Activated CD4-positive, alpha-beta T cell treated with anti-CD3 and anti-CD28 coated beads, Interleukin-2, amount 10 ng/mL, durations not matched to agents 7 days and 5 days (primary cell): ENCODE results near the gene INMT. TPM values are rescaled to one million over a fixed set of nuclear protein-coding genes. Genes with fewer than 3 reads are reported as not detected.
A peak's percentile ranks its signal among the peaks of the same experiment; 100 is the strongest.

Experiments
- CTCF ChIA-PET: fragments of 350-600 bp; sonication (Branson Sonifier 250); formaldehyde crosslinking; loops from one replicate; lab custom pipeline; 2021; ENCODE audit warnings: antibody characterized with exemption; lab: Charles Lee
- POLR2A ChIA-PET: fragments of 350-600 bp; sonication (Branson Sonifier 250); formaldehyde crosslinking; loops from one replicate; lab custom pipeline; 2021; ENCODE audit warnings: antibody characterized with exemption; lab: Charles Lee
- DNase-seq: peaks from one replicate; pipeline ENCODE4 v3.0.0-alpha.2; 2020
- H3K27ac Mint-ChIP-seq: one replicate; pipeline ENCODE4 v1.8.0; 2021; ENCODE audit warnings: mild to moderate bottlenecking, moderate library complexity, mixed read lengths
- H3K27me3 Mint-ChIP-seq: one replicate; pipeline ENCODE4 v1.8.0; 2021; ENCODE audit warnings: mixed read lengths
- H3K36me3 Mint-ChIP-seq: one replicate; pipeline ENCODE4 v1.8.0; 2021; ENCODE audit warnings: low read depth, mixed read lengths
- H3K4me1 Mint-ChIP-seq: one replicate; pipeline ENCODE4 v1.8.0; 2021; ENCODE audit warnings: mixed read lengths
- H3K4me3 Mint-ChIP-seq: one replicate; pipeline ENCODE4 v1.8.0; 2021; ENCODE audit warnings: mild to moderate bottlenecking, moderate library complexity, mixed read lengths
- H3K9me3 Mint-ChIP-seq: one replicate; pipeline ENCODE4 v1.8.0; 2021; ENCODE audit warnings: mixed read lengths
- total RNA-seq, 2 experiments: library from RNA; stranded (reverse); gene quantifications; one replicate each; pipeline ENCODE4 v1.2.3, GENCODE V29; 2021

The INMT gene
- total RNA-seq, 2 experiments from 2014 or later, result 1.3 to 2.5 TPM

GRCh38 chr7:30761214-30762156, 9.6 kb downstream of the INMT start:
- H3K27ac Mint-ChIP-seq, result no peak overlapping the region
- H3K27me3 Mint-ChIP-seq, result peaks cover 5% of the 10 kb centered on the region
- H3K4me1 Mint-ChIP-seq, result no peaks in the 10 kb centered on the region
- no peaks in the 10 kb centered on the region for H3K9me3 Mint-ChIP-seq
- POLR2A ChIA-PET, result no interaction called here
- no peaks in the 10 kb centered on the region for H3K36me3 Mint-ChIP-seq
- H3K4me3 Mint-ChIP-seq, result no peak overlapping the region
- CTCF ChIA-PET, result no interaction called here
- DNase-seq, result no peak

DNA sequence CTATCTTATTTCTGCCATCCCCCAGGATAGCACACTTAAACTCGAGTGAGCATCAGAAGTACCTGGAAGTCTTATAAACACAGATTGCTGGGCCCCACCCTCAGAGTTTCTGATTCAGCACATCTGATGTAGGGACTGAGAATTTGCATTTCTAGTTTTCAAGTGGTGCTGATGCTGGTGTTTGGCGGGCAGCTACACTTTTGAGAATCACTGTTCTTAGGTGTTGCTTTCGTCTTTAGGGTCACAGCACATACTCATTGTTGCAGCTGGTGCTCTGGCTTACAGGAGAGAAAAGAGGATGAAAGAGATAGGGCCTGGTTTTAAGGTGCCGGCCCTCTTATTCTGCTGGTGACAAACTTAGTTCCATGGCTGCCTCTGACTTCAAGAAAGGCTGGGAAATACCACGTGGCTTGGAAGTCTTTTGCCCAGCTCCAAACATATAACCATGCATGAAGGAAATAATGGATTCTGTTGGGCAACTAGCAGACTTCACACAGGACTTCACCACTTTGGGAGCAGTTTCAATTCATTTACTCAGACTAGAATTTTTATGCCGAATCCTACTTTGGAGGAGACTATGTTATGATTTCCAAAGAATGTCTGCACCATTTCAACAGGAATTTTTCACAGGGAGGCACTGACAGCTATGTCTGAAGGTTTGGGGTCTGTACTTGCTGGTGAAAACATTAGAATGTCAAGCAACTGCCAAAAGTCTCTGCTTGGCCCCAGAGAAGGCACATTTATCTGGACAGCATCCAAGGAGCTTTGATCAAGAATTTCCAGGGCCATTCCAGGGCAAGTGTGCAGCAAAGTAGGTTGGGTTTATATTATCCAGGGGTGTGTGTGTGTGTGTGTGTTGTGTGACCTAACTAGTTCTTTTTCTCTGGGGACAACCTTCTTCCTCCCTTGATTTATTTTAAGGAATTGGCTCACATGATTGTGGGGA, 12.4 kb downstream of the INMT start:
- ChIA-PET CTCF (interaction anchor here (0.6 to 1.6 kb wide), 5 partner anchors 13 to 1806 kb away, joined by 3 to 5 read pairs (median 3); no protein-coding TSS in a partner anchor), POLR2A (no interaction called here)
- no peaks in the 10 kb centered on the region for H3K9me3 Mint-ChIP-seq
- H3K27me3 Mint-ChIP-seq, result peaks cover 10% of the 10 kb centered on the region
- no peaks in the 10 kb centered on the region for H3K4me1 Mint-ChIP-seq
- no peaks in the 10 kb centered on the region for H3K36me3 Mint-ChIP-seq
- H3K4me3 Mint-ChIP-seq, result no peak overlapping the region
- DNase-seq, result no peak
- H3K27ac Mint-ChIP-seq, result no peak overlapping the region

- Mint-ChIP-seq H3K9me3 (no peaks in the 10 kb centered on the region), H3K27me3 (peaks cover 9% of the 10 kb centered on the region), H3K4me3 (no peak overlapping the region), H3K36me3 (no peaks in the 10 kb centered on the region), H3K27ac (no peak overlapping the region), H3K4me1 (peaks cover under 1% of the 10 kb centered on the region)
- POLR2A ChIA-PET, result no interaction called here
- CTCF ChIA-PET, result interaction anchor here (0.6 kb wide), 1 partner anchor 176 kb away, joined by 3 read pairs; no protein-coding TSS in a partner anchor
- no peak for DNase-seq
Observed at GRCh38 chr7:30765408-30765807, 13.5 kb downstream of the INMT start.

- ChIA-PET CTCF (no interaction called here), POLR2A (no interaction called here)
- Mint-ChIP-seq H3K9me3 (no peaks in the 10 kb centered on the region), H3K27ac (peak overlapping the region; percentile 61), H3K36me3 (no peaks in the 10 kb centered on the region), H3K4me3 (peak overlapping the region; percentile 79), H3K4me1 (peaks cover 9% of the 10 kb centered on the region), H3K27me3 (peaks cover 6% of the 10 kb centered on the region)
- no peak for DNase-seq
Observed at GRCh38 chr7:30770845-30771173, 18.9 kb downstream of the INMT start.

- Mint-ChIP-seq H3K4me3 (peak within 1 kb of the TSS; percentile 79), H3K36me3 (no peaks in the 10 kb centered on the region), H3K9me3 (no peaks in the 10 kb centered on the region), H3K4me1 (peaks cover 9% of the 10 kb centered on the region), H3K27ac (peak within 1 kb of the TSS; percentile 85), H3K27me3 (peaks cover 6% of the 10 kb centered on the region)
- peak; percentile 78 for DNase-seq
- CTCF ChIA-PET, result no interaction called here
- POLR2A ChIA-PET, result no interaction called here
Observed at GRCh38 chr7:30771174-30771879, 19.4 kb downstream of the INMT start, which contains the start of gene MINDY4. TSS of gene MINDY4 (plus strand) at chr7:30771417. CDS start at chr7:30771494, 77 bp downstream.

- CTCF ChIA-PET, result no interaction called here
- Mint-ChIP-seq H3K36me3 (no peaks in the 10 kb centered on the region), H3K4me1 (peaks cover 9% of the 10 kb centered on the region), H3K27me3 (peaks cover 6% of the 10 kb centered on the region), H3K9me3 (no peaks in the 10 kb centered on the region), H3K27ac (peak overlapping the region; percentile 85), H3K4me3 (peak overlapping the region; percentile 79)
- POLR2A ChIA-PET, result no interaction called here
- no peak for DNase-seq
Observed at GRCh38 chr7:30771880-30772425, 20.0 kb downstream of the INMT start.

GRCh38 chr7:30772984-30773383, 21.0 kb downstream of the INMT start:
- no peak for DNase-seq
- Mint-ChIP-seq H3K4me1 (peaks cover 9% of the 10 kb centered on the region), H3K36me3 (no peaks in the 10 kb centered on the region), H3K4me3 (no peak overlapping the region), H3K9me3 (no peaks in the 10 kb centered on the region), H3K27me3 (peaks cover 1% of the 10 kb centered on the region), H3K27ac (no peak overlapping the region)
- ChIA-PET CTCF (interaction anchor here (0.7 to 1.3 kb wide), 2 partner anchors 33 to 200 kb away, joined by 3 read pairs; no protein-coding TSS in a partner anchor), POLR2A (no interaction called here)

DNA sequence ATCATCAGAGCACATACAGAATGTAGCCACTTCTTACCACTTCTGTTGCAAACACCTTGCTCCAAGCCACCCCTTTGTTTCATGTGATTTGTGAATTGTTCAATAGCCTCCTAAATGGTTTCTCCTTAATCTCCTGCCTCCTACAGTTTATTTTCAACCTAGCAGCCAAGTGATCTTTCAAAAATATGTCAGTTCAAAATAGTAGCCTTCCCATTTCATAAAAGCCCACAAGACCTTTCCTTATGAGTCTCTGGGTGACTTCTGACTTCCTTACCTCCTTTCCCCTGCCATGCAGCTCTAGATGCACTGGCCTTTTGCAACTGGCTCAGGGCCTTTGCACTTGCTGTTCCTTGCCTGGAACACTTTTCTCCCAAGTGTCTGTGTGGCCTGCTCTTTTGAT, 24.1 kb downstream of the INMT start:
- DNase-seq, result no peak
- H3K36me3 Mint-ChIP-seq, result no peaks in the 10 kb centered on the region

GRCh38 chr7:30776971-30777370, 25.0 kb downstream of the INMT start:
- no peaks in the 10 kb centered on the region for H3K27me3 Mint-ChIP-seq
- H3K36me3 Mint-ChIP-seq, result no peaks in the 10 kb centered on the region
- no peak overlapping the region for H3K27ac Mint-ChIP-seq
- ChIA-PET POLR2A (no interaction called here), CTCF (interaction anchor here (1.4 to 1.7 kb wide), 2 partner anchors 13 to 19 kb away, joined by 3 to 4 read pairs; no protein-coding TSS in a partner anchor)
- H3K4me1 Mint-ChIP-seq, result peaks cover 3% of the 10 kb centered on the region
- H3K4me3 Mint-ChIP-seq, result no peak overlapping the region
- DNase-seq, result no peak
- H3K9me3 Mint-ChIP-seq, result no peaks in the 10 kb centered on the region

More for the DNA sequence above, 24.1 kb downstream of the INMT start:
- Mint-ChIP-seq H3K27ac (no peak overlapping the region), H3K4me1 (peaks cover 4% of the 10 kb centered on the region), H3K9me3 (no peaks in the 10 kb centered on the region), H3K4me3 (no peak overlapping the region), H3K27me3 (no peaks in the 10 kb centered on the region)
- ChIA-PET POLR2A (no interaction called here), CTCF (no interaction called here)

- H3K9me3 Mint-ChIP-seq, result no peaks in the 10 kb centered on the region
- ChIA-PET POLR2A (no interaction called here), CTCF (interaction anchor here (1.0 to 1.7 kb wide), 3 partner anchors 9 to 18 kb away, joined by 3 to 4 read pairs (median 3); no protein-coding TSS in a partner anchor)
- no peak overlapping the region for H3K4me3 Mint-ChIP-seq
- H3K36me3 Mint-ChIP-seq, result no peaks in the 10 kb centered on the region
- H3K4me1 Mint-ChIP-seq, result no peaks in the 10 kb centered on the region
- H3K27me3 Mint-ChIP-seq, result no peaks in the 10 kb centered on the region
- no peak overlapping the region for H3K27ac Mint-ChIP-seq
- DNase-seq, result no peak
Observed at GRCh38 chr7:30778255-30779025, 26.5 kb downstream of the INMT start.

DNA sequence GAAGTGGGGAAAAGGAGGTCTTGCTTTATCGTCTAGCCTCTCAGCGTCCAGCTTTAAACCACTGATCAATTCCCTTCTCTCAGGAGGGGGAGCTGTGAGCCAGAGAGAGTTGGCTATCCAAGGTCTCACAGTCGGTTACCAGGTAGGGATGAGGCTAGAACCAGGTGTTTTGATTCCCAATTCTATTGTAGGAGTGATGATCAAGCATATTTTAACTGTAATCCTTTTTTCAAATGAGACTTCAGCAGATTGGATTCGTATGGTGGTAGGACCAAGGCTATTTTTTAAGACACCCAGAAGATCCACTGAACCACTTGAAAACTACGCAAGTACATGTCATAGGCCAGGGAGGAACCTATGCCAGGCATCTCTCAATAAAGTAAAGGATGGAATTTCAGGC, 27.6 kb downstream of the INMT start:
- no peak overlapping the region for H3K27ac Mint-ChIP-seq
- CTCF ChIA-PET, result no interaction called here

More for the DNA sequence above, 27.6 kb downstream of the INMT start:
- Mint-ChIP-seq H3K4me1 (no peaks in the 10 kb centered on the region), H3K9me3 (no peaks in the 10 kb centered on the region), H3K36me3 (no peaks in the 10 kb centered on the region), H3K4me3 (no peak overlapping the region), H3K27me3 (no peaks in the 10 kb centered on the region)
- POLR2A ChIA-PET, result no interaction called here
- DNase-seq, result no peak
